ENCODE data around the gene ADORA1. TPM values are rescaled to one million over a fixed set of nuclear protein-coding genes. Genes with fewer than 3 reads are reported as not detected.

ADORA1 gene
- polyA plus RNA-seq, 3 donors = 0.13 to 1.1 TPM; not detected in 1

DNA sequence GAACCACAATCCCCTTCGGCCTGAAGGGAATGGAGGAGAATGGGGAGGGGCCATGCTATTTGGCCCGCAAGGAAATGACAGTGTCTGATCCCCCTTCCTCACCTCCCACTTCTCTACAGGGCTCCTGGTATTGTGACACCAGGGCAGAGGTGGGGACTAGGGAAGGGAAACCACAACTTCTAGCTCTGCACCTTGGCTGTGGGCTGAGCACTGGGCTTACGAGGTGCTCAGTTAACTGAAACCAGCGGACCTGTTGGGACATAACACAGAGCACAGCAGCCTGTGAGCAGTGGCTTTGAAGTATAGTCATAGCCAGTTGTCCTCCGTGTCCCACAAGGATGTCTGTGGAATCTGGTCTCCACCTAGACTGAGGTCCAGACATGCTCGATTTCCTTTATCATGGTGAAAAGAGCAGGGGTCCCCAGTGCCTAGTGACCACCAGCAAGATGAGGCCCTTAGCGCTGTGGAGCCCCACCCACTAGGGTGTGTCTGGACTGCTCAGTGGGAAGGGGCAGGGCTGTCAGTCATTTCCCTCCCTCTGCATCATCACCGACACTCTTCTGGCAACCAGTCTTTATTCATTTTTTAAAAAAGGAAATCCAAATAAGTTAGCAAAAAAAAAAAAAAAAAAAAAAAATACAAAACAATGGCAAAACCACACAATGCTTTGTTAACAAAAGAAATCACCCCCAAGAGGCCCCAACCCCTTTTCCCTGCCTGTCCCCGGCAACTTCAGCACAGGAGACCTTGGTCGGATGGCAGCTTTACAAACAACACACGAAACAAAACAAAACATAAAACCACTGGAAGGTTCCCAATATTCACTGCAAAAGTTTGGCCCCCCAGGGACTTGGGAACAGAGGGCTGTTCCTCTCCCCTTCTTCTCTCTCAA is 44.7 kb upstream of the ADORA1 start:
- H3K36me3 ChIP-seq (replicated peaks in 1 of 2; ENCODE audit: control insufficient read depth in 1 of 2, insufficient read depth in 2 of 2, low read length in 2 of 2) = no peaks in the 10 kb centered on the region
- no peaks in the 10 kb centered on the region for H3K27me3 ChIP-seq (ENCODE audit: control insufficient read depth in 2 of 2, insufficient read depth in 2 of 2, low read length in 2 of 2)
- Mint-ChIP-seq H3K4me3 (peak overlapping the region; percentile 52 to 54), H3K36me3 (peaks cover 8 to 16% of the 10 kb centered on the region in 2 donors), H3K4me1 (peaks cover 37% of the 10 kb centered on the region), H3K9me3 (peaks cover 0 to 3% (median 0%) of the 10 kb centered on the region in 7 donors), H3K27ac (peak overlapping the region in 3 of 7 donors; percentile 52 to 84 (median 72)), H3K27me3 (ENCODE audit: low read depth in 3 of 3) (peaks cover 2 to 8% (median 7%) of the 10 kb centered on the region in 3 donors)
- H3K4me2 ChIP-seq (replicated peaks; ENCODE audit: extremely low read depth, low read length, poor library complexity, severe bottlenecking) = no peak overlapping the region
- intact Hi-C loops (cut with micrococcal nuclease) = no loop called here
- TF ChIP-seq, protein P1, sequence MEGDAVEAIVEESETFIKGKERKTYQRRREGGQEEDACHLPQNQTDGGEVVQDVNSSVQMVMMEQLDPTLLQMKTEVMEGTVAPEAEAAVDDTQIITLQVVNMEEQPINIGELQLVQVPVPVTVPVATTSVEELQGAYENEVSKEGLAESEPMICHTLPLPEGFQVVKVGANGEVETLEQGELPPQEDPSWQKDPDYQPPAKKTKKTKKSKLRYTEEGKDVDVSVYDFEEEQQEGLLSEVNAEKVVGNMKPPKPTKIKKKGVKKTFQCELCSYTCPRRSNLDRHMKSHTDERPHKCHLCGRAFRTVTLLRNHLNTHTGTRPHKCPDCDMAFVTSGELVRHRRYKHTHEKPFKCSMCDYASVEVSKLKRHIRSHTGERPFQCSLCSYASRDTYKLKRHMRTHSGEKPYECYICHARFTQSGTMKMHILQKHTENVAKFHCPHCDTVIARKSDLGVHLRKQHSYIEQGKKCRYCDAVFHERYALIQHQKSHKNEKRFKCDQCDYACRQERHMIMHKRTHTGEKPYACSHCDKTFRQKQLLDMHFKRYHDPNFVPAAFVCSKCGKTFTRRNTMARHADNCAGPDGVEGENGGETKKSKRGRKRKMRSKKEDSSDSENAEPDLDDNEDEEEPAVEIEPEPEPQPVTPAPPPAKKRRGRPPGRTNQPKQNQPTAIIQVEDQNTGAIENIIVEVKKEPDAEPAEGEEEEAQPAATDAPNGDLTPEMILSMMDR (IDR thresholded peaks at IDR 0.05) = no peak
- no peaks in the 10 kb centered on the region for H3K9me3 ChIP-seq (replicated peaks in 1 of 2; ENCODE audit: control insufficient read depth in 1 of 2, insufficient read depth in 1 of 2, low read length in 2 of 2)
- H4K20me1 ChIP-seq (ENCODE audit: insufficient read depth, low read length) = no peaks in the 10 kb centered on the region
- no peak overlapping the region for H3K9ac ChIP-seq (ENCODE audit: insufficient read depth, low read length, poor library complexity, severe bottlenecking)
- peak overlapping the region in 1 of 2 donors; percentile 26 for H3K27ac ChIP-seq (ENCODE audit: low read depth in 1 of 2, low read length in 2 of 2)
- no peak overlapping the region for H3K4me3 ChIP-seq (replicated peaks in 1 of 3; ENCODE audit: low read depth in 2 of 3, low read length in 3 of 3)
- DNase-seq = peak in 1 of 3 donors; percentile 58
- H3K4me1 ChIP-seq (ENCODE audit: control insufficient read depth in 1 of 2, insufficient read depth in 2 of 2, low read length in 2 of 2) = peaks cover 8 to 30% of the 10 kb centered on the region in 2 donors
- H3K79me2 ChIP-seq (ENCODE audit: insufficient read depth, low read length) = no peaks in the 10 kb centered on the region
- H2AFZ ChIP-seq (ENCODE audit: insufficient read depth, low read depth, low read length, poor library complexity, severe bottlenecking) = no peak overlapping the region
- WGBS (ENCODE audit: insufficient coverage) = 70% methylated on average over 6 of the region's 11 CpGs

DNA sequence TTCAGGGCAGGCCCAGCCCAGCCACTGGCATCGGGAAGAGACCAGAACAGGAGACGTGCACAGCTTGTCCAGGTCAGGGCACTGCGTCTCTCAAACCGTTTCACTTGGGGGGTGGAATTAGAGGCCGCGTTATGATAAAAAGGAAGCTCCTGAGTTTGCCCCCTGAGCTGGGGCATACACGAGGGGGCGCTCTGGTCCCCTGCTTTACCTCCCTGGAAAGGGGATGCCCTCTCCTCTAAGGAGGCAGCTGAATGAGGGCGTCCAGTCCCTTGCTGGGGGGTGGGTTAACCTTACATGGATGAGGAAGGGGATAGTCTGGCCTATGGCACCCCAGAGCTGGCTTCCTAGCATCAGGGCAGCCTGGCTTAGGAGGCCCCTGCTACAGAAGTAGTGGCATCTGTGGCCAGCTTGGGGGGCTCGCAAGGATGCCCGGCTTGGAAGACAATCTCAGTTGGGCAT is 44.0 kb upstream of the ADORA1 start:
- no peaks in the 10 kb centered on the region for H4K20me1 ChIP-seq (ENCODE audit: insufficient read depth, low read length)
- H3K4me1 Mint-ChIP-seq = peaks cover 37% of the 10 kb centered on the region
- H3K36me3 ChIP-seq (replicated peaks in 1 of 2; ENCODE audit: control insufficient read depth in 1 of 2, insufficient read depth in 2 of 2, low read length in 2 of 2) = no peaks in the 10 kb centered on the region
- no peaks in the 10 kb centered on the region for H3K27me3 ChIP-seq (ENCODE audit: control insufficient read depth in 2 of 2, insufficient read depth in 2 of 2, low read length in 2 of 2)
- no peaks in the 10 kb centered on the region for H3K9me3 ChIP-seq (replicated peaks in 1 of 2; ENCODE audit: control insufficient read depth in 1 of 2, insufficient read depth in 1 of 2, low read length in 2 of 2)
- no peak for DNase-seq
- H3K27ac ChIP-seq (ENCODE audit: low read depth in 1 of 2, low read length in 2 of 2) = no peak overlapping the region
- intact Hi-C loops (cut with micrococcal nuclease) = no loop called here
- H2AFZ ChIP-seq (ENCODE audit: insufficient read depth, low read depth, low read length, poor library complexity, severe bottlenecking) = no peak overlapping the region
- WGBS (ENCODE audit: insufficient coverage) = 95% methylated on average over 7 of the region's 11 CpGs
- H3K4me2 ChIP-seq (replicated peaks; ENCODE audit: extremely low read depth, low read length, poor library complexity, severe bottlenecking) = no peak overlapping the region
- no peaks in the 10 kb centered on the region for H3K79me2 ChIP-seq (ENCODE audit: insufficient read depth, low read length)
- peak overlapping the region in 3 of 7 donors; percentile 18 to 84 (median 65) for H3K27ac Mint-ChIP-seq
- peaks cover 2 to 10% (median 7%) of the 10 kb centered on the region in 3 donors for H3K27me3 Mint-ChIP-seq (ENCODE audit: low read depth in 3 of 3)
- peak overlapping the region; percentile 52 to 54 for H3K4me3 Mint-ChIP-seq
- H3K4me1 ChIP-seq (ENCODE audit: control insufficient read depth in 1 of 2, insufficient read depth in 2 of 2, low read length in 2 of 2) = peaks cover 8 to 30% of the 10 kb centered on the region in 2 donors
- TF ChIP-seq, protein P1 (IDR thresholded peaks at IDR 0.05) = no peak
- H3K36me3 Mint-ChIP-seq = peaks cover 8 to 12% of the 10 kb centered on the region in 2 donors
- H3K4me3 ChIP-seq (replicated peaks in 1 of 3; ENCODE audit: low read depth in 2 of 3, low read length in 3 of 3) = no peak overlapping the region
- H3K9me3 Mint-ChIP-seq = peaks cover 0 to 3% (median 0%) of the 10 kb centered on the region in 7 donors
- no peak overlapping the region for H3K9ac ChIP-seq (ENCODE audit: insufficient read depth, low read length, poor library complexity, severe bottlenecking)

Measured in CD14-positive monocyte (primary cell).